Calu3 (cell line): Measurements from ENCODE around the gene RAD17. TPM values are rescaled to one million over a fixed set of nuclear protein-coding genes. Genes with fewer than 3 reads are reported as not detected.

ENCODE experiments used
- total RNA-seq: library from RNA; stranded (reverse); gene quantifications from 2 replicates; pipeline ENCODE4 v1.2.3, GENCODE V29; 2022

Gene RAD17
- total RNA-seq, 1 experiment from 2014 or later: 16.9 TPM

Other genes starting within 250 kb of the RAD17 start
- gene CCNB1, start 202.7 kb upstream of the RAD17 start, total RNA-seq: 162 and 192 TPM in 2 replicates
- gene CENPH, start 180.2 kb upstream of the RAD17 start, total RNA-seq: 17.0 and 17.7 TPM in 2 replicates
- gene CDK7, start 134.9 kb upstream of the RAD17 start, total RNA-seq: 31.8 and 38.5 TPM in 2 replicates
- gene CCDC125, start 37.0 kb upstream of the RAD17 start, total RNA-seq: 12.4 and 13.4 TPM in 2 replicates
- 32.9 and 33.6 TPM in 2 replicates for gene AK6, start 298 bp upstream of the RAD17 start, total RNA-seq
- gene TAF9, start 298 bp upstream of the RAD17 start, total RNA-seq: 65.8 and 74.2 TPM in 2 replicates
- gene MARVELD2, start 45.3 kb downstream of the RAD17 start, total RNA-seq: 40.9 and 46.0 TPM in 2 replicates
- gene OCLN, start 123.0 kb downstream of the RAD17 start, total RNA-seq: 154 and 161 TPM in 2 replicates
- 28.5 and 28.8 TPM in 2 replicates for gene GTF2H2C, start 190.4 kb downstream of the RAD17 start, total RNA-seq